DMS 273 (cell line): ENCODE data around the gene SLC8A1.

ENCODE experiments used
- DNase-seq: peaks from one replicate; lab custom pipeline; 2025; ENCODE audit not compliant: unreplicated experiment; lab: John Stamatoyannopoulos, UW

SLC8A1 gene

DNA sequence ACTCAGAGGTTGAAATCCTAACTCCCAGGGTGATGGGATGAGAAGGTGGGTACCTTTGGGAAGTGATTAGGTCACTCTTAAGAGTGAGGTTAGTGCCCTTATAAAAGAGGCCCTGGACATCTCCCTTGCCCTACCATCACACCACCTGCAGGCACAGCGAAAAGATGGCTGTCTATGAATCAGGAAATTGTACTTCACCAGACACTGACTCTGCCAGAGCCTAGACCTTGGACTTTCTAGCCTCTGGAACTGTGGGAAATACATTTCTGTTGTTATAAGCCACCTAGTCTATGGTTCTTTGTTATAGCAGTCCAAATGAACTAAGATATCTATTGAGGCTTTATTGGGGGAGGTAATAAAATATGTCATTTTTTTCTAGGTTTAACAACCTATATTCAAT, 203.6 kb downstream of the SLC8A1 start:
- no peak for DNase-seq

DNA sequence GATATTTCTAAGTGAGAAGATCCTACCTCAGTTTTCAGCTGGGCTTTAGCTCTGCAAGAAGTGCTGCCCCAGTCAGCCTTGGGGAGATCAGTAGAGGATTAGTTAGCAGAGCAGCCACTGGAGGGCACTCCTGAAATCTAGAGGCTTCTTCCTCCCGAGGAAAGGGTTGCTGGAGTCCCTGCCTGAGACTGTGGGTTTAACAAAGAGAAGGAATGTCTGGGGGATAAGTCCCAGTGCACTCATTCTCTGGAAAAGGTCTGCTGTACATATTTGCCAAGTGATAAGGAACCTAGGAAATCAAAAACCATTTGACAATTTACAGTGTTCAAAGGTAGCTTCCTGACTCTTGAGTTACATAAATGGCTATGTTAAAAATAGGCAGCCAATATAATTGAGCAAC, 207.2 kb downstream of the SLC8A1 start:
- peak; percentile 72 for DNase-seq

DNA sequence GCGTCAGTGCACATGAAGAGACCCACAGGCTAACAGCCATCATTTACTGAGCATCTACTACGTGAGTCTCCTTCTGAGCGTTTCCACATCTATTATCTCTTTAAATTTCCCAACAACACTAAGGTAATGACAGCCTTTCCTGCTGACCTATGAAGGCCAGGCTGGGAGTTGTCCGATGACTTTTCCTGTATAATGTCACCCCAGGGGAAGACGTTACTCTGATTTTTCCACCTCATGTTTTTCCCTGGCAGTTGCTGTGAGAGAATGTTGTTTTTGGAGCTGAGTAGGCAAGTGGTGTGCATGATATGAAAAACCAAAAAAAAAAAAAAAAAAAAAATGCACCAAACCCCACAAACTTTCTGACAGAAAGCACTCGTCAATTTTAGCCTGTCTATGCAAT, 207.6 kb downstream of the SLC8A1 start:
- DNase-seq: no peak

DNA sequence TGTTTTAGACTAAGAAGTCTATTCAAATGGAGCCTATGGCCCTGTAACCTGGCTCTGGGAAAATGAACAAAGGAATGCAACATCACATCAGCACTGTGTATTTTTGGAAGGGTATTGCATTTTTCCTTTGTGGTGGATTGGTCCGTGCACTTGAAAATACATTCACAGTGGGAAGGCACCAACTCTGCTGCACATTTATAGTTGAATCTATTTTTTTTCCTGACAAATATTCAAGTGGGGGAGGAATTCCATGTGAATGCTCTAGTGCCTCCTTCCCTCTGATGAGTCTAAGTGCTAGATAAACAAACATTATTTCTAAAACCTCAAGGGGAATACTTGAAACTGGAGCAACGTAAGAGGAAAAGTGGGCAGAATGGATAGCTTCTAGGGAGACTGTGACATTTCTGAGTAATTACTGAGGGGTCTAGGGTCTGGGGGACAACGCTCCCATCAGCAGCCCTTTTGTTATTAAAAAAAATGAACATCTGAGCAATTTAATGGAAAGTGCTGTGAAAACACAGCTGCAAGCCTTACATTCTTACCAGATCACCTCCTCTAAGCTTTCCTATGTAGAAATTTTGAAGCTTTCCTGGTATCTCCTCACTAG, 208.2 kb downstream of the SLC8A1 start:
- DNase-seq: no peak

DNA sequence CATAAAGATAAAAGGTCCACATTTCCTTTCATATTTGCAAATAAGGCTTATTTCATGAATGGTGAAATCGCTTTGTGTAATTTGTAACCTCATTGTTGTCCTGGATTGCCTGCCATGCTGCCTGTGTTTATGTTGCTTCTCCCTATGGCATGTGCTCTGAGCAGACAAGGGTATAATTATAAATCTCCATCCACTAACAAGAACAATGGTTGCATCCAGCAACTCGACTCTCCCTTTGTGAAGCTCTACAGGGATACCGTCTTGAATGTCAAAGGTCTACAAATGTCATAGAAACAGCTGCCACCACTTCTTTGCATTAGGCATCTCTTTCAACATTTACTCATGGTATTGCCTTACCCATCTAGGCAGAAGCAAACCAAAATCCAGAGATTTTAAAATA, 209.6 kb downstream of the SLC8A1 start:
- no peak for DNase-seq

DNA sequence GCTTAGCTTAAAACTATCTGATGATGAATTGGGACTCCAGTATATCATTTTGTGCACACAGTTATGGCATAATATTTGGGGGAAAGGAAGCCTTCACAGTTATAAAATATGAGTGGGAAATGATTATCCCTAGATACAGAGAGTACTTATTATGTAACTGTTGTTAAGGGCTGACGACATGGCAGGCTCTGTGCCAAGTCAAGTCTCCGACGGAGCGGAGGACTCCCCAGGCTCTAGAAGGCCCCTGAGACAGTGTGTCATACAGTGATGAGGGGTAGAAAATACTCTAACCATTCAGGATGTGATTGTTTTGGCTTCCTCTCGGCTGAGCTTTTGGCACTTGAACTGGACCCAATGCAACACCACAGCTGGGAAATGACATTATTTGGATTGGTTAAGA, 211.8 kb downstream of the SLC8A1 start:
- peak; percentile 37 for DNase-seq

DNA sequence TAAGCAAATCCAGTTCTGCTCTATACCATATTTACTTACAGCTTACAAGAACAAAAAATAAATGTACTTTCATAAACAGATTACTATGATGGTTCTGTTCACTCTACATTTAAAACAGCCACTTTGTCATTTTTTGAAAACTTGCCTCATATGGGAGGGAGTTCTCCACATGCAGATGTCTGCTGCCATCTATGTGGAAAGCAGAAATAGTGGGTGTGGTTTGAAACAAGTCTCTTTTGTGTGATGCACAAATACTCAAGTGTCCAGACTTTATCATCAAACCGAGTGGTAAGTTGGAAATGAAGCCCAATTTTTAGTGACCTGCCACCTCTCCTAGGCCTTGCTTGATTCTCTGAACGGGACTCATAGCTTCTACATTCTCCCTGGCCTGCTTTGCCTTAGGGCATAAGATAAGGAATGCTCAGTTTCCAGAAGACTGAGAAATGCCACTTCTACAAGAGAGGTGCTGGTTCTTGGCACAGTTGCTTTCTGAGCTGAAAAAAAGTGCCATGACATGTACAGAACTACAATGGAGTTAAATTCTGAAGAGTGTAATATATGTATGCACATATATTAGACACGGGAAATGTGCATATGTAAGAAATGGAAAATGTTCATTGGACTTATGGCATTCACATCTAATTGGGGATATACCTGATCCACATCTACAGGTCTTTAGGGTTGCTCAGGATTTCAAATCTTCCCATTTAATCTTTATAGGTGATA, 221.0 kb downstream of the SLC8A1 start:
- no peak for DNase-seq

DNA sequence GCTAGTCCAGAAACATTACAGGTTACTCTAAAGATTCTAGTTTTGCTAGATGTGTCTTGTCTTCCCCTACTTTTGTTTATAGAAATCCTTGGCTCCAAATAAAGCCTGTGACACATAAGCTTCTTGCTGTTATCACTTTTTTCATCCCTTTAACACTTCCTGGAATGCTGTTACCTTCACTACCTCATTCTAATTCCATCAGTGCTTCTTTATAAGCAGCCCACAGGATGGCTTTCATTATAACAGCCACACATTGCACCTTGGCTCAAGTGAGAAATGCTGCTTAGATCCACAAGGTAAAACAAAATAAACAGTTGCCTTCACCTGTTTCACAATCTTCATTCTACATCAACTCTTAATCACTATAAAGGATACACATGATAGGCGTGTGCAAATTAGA, 221.7 kb downstream of the SLC8A1 start:
- DNase-seq: no peak

DNA sequence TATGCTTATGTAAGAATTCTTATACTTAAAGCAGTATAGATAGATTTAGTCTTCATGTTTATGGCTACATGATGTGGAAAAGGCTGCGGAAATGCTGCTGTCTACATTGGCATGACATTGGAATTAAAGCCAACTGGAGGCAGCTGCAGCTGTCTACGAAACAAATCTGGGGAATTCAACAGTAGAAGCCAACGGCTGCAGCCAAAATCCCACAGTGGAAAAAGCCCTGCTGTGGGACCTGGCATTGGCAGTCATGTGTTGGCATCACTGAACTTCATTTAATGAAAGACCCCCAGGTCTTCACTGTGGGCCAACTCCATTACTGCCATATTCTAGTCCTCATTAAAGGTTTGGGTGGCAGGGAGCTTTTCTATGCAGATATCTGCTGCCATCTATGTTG, 223.6 kb downstream of the SLC8A1 start:
- no peak for DNase-seq

DNA sequence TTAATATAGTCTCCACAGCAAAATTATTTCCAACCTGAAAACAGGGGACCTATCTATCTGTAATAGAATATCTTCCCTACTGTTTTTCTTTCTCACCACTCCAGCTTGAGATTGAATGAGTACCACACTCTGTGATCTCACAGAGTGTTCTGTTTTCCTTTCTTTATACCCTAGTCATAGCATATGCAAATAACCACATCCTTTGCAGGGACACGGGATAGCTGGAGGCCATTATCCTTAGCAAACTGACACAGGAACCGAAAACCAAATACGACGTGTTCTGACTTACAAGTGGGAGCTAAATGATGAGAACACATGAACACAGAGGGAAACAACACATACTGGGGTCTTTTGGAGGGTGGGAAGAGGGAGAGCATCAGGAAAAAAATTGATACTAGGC, 224.7 kb downstream of the SLC8A1 start:
- DNase-seq: no peak

DNA sequence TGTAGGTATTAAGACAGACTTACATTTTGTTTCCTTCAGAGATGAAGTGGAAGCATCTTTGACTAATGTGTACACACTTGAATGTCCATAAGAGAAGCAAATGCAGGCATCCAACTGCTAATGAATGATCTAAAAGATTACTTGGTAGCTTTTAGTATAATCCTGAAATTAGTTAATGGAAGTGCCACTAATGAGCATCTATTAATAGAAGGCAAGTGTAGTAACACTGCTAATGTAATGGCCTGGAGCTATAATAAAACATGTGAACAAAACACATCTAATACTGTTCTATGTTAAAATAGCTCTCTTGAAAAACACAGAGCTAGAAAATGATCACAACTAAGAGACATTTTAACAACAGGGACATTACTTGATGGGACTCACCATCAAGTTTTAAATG, 225.3 kb downstream of the SLC8A1 start:
- DNase-seq: no peak

DNA sequence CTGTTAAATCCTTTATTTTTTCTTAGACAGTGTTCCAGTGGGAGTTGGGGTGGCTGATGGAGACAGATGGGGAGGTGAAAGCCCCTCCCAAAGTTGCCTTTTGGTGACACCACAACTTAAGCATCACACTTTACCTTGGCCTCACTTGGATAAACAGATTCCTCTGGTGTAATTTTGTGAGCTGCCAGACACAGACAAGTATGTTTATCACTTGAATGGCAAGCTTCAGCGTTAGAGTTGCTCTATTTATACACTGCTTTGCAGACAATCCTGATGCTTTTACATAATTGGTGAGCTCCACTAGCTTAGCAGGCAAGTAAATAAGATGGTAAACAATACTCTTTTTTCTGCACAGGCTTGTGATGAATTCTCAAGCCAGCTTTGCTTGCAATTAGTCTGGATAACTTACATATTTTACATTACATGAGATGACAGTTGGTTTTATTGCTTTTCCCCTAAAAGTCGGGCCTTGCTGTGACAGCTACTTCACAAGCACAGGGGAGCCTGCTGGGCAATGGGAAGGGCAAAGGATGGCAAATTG, 226.2 kb downstream of the SLC8A1 start:
- DNase-seq: no peak

DNA sequence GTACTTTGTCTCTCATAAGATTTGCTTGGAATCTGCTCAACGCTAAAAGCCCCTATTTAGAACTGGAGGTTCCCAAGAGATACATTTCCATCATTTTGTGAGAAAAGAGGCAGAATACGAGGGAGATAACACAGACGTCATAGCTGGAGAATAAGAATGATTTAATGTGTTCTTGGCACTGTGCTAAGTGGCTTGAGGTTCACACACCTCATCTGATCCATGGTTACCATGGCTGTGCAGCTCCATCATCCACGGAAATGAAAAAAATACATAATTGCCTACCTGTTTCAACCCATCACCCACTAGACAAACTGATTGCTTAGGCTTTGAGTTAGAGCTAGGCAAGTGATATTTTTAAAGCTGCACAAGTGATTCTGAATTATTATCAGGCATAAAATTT, 227.6 kb downstream of the SLC8A1 start:
- DNase-seq: no peak

DNA sequence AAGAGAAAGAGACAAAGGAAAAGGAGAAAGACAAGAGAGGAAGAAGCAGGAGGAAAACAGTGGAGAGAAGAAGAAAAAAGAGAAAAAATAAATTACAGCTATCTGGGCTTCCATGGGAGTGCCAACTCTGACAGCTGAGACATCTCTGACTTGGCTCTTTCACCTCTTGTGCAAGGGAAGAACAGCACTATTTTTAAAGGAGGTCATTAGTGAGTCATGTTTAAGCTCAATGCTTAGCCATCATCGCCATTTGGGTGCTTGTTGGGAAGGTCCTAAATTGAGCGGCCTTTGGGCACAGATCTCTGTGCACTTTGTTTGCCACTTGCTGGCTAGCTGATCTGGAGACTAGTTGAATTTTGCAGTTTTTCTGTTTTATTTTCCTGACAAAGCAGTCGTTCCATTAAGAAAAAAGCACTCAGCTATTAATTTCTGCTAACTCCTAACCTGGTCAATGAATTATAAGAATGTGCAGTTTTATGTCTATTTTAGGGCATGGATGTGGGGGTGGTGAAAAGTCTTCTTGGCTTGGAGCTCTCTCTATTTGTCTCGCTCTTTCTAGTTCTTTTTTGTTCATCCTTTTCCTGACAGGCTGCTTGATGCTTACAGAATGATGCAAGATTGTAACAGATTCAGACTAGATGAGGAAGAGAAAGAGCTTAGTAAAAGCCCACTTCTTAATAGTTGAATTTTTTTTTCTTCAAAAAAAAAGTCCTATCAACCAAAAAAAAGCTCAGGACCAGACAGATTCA, 231.5 kb downstream of the SLC8A1 start:
- no peak for DNase-seq

DNA sequence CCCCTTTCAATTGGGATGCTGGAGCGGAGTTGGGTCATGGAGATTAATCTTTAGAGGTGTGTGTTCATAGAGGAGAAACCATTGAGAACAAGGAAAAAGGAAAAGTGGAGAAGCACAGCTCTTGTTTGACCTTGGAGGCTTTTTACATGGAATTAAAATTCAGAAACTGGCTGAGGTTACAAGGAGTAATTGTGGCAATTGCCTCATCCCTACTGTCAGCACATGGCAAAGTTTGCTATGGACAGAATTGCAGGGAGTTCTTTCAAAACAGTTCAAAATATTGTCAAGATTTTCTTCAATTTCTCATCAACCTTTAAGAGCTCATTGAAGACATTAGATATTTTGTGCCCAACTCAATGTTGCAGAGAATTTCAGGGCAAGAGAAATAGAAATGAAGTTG, 232.7 kb downstream of the SLC8A1 start:
- DNase-seq: no peak

DNA sequence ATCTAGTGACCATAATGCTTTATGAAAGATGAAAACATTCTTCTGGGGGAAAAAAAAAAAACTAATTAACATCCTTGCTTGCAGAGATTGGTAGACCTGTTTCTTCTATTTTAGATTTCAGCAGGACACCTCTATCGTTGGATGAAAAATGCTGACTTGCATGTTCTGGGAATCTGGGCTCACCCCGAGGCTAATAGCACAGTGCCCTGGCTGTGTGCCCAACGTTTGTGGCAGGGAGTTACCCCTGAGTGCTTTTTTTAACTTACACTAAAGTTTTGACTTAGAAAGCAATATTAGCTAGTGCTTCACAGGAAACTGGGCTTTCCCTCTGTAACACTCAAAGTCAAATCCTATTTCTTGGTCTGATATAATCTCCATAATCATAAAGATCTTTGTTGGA, 233.2 kb downstream of the SLC8A1 start:
- DNase-seq: peak; percentile 14

DNA sequence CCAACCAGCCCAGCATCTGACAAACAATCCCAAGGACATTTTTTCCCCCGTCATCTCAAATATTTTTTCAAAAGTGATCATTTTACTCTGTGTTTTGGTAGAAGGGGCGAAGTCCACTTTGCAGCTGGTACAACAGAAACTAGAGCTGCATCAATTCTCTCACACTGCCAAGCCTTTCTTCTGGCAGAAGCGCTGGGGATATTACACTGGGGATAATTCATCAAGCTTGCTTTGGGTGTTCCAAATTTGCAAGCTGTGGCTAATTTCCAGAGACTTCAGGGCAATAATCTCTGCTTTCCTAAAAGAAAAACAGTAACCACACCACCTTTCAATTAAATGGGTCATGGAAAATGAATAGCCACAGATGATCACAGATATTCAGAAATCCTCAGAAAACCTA, 238.3 kb downstream of the SLC8A1 start:
- no peak for DNase-seq

DNA sequence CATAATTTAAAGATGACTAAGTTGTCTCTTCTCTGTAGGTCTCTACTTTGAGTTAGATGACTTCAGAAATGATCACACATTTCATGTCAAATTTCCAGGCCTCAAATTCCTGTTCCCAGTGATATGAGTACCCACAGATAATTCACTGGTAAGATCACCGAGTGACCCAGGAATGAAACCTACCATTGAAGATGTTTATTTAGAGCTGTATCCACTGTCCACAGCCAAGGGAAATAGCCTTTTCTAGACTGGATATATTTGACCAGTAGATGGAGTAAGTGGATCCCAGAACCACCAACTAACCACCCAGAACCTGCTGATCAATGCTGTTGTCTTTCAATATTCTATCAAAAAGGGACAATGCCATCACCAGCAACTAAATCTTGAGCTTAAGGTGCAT, 238.8 kb downstream of the SLC8A1 start:
- no peak for DNase-seq

DNA sequence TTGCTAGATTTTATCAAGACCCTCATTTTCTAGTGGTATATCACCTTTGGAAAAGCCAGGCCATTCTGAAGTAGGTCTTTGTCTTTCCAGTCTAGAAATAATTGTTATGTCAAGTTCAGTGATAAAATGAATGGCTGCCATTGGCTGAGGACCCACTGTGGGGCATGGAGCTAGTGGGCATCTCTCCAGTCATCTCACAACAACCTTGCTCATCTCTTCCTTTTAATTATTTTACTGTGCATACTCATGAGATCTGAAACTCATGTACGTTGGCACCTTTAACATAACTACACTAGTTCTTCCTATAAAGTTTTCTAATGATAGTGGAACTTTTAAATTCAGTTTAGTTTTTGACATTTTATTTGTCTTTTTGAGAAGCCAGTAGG, 240.9 kb downstream of the SLC8A1 start:
- DNase-seq: no peak

DNA sequence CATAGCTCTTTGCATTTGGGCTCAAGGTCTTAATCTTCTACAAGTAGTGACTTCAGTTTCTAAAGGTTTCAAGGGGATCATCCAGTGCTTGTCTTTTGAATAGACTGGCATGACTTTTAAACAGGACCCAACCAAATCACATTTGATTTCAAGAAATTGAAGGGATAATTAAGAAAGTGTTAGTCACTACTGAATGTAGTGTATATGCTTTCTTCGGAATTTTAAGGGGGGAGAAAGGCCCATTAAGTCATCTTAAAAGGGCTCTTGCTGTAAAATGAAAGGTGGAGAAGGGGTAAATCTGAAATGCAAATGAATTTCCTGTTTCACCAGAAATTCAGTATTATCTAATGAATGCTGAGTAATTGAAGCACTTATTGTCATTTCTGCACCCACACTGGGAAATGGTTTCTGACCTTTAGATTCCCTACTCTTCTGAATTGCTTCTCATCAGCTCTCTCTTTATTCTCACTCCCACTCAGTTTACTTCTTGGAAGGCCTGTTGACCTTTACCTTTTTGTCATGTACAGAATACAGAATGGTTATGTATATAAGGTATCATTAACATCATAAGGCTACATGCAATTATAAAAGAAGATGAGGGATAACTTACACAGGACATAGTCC, 241.4 kb downstream of the SLC8A1 start:
- no peak for DNase-seq

DNA sequence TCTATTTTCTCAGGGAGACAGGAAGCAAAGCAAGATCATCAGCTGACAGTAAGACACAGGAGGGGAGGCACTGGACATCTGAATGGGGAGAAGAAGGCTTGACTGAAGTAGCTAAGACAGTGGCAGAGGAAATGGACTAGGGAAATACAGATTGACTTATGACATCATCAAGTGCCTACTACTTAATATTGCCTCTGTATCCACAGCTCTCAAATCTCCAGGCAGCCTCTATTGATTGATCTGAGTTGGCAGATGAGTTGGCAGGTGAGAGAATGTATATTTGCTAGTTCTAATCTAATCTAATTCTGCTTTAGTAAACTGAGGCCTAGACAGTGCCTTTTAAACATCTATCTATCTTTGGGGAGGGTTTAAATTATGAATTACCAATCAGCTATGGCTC, 242.1 kb downstream of the SLC8A1 start:
- no peak for DNase-seq

DNA sequence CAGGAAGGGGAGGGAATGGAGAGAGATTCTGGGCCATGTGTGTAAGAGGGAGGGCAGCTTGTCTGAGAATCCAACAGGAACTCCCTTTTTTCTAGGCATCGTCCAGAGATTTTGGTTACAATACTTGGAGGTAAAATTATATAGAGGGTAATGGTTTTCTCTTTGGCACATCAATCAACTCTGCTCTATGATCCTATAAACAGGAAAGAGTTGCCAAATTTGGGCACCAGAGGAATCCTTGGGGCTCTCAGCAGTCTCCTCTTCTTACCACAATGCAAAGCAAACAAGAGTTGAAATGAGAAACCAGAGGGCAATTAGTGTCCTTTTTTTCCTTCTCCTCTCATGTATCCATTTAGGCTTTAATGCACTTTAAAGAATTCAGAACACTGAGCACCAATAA, 243.4 kb downstream of the SLC8A1 start:
- no peak for DNase-seq
